Stomach (tissue), 4 donors: ENCODE data around the gene NAXD.

Source experiments
- POLR2A ChIP-seq, 4 donors: fragments of 450-650 bp; IDR thresholded peaks; one replicate each; pipeline ENCODE4 v1.6.1; 2016; ENCODE audit warnings: antibody characterized with exemption in 4 of 4, control low read depth in 2 of 4, mild to moderate bottlenecking in 1 of 4, moderate library complexity in 1 of 4
- POLR2AphosphoS5 ChIP-seq, 3 donors: sonication (generic); formaldehyde crosslinking; IDR thresholded peaks; one replicate each; pipeline ENCODE4 v1.6.1; 2016; ENCODE audit warnings: antibody characterized with exemption in 3 of 3
- TF ChIP-seq, protein P1 (sequence below), 7 experiments: fragments of 450-650 bp in 4 of 7; fragments of 200-600 bp in 3 of 7; sonication (generic) in 3 of 7; IDR thresholded peaks; one replicate each; pipeline ENCODE4 v1.5.1; 2016 to 2019; ENCODE audit warnings: antibody characterized with exemption in 7 of 7, control low read depth in 2 of 7, mild to moderate bottlenecking in 1 of 7

DNA sequence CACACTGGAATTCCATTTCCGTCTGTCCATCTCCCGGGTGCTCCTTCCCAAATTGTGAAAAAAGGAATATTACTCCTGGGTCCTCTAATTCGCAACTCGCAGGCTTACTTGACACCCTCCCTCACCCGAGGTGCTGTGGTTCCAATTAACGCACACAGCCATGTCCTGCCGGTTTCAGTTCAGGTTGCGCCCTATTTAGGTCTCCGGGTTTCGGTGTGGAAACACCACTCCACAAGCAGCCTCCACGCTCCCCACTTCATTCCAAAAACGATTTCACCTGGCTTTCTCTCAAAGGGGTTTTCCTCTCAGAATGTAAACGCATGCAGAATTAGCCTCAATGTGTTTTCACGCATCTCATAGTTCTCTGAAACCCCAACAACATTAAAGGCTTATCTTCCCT is 37.9 kb downstream of the NAXD start:
- TF ChIP-seq, protein P1, sequence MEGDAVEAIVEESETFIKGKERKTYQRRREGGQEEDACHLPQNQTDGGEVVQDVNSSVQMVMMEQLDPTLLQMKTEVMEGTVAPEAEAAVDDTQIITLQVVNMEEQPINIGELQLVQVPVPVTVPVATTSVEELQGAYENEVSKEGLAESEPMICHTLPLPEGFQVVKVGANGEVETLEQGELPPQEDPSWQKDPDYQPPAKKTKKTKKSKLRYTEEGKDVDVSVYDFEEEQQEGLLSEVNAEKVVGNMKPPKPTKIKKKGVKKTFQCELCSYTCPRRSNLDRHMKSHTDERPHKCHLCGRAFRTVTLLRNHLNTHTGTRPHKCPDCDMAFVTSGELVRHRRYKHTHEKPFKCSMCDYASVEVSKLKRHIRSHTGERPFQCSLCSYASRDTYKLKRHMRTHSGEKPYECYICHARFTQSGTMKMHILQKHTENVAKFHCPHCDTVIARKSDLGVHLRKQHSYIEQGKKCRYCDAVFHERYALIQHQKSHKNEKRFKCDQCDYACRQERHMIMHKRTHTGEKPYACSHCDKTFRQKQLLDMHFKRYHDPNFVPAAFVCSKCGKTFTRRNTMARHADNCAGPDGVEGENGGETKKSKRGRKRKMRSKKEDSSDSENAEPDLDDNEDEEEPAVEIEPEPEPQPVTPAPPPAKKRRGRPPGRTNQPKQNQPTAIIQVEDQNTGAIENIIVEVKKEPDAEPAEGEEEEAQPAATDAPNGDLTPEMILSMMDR (IDR thresholded peaks at IDR 0.05) = no peak
- no peak for TF ChIP-seq POLR2A (IDR thresholded peaks at IDR 0.05)
- no peak for TF ChIP-seq POLR2AphosphoS5 (IDR thresholded peaks at IDR 0.05)
